Urothelium cell line (cell line): ENCODE results near the gene SEPSECS.

Experiments used
- DNase-seq: peaks from one replicate; pipeline ENCODE4 v3.0.0; 2011; ENCODE audit warnings: low spot score, mixed read lengths
- FAIRE-seq: peaks from 2 replicates; lab custom pipeline; 2011; peaks lifted over from hg19 to GRCh38; lab: Jason Lieb, UNC

The SEPSECS gene

GRCh38 chr4:25111648-25112196 is 48.5 kb downstream of the SEPSECS start:
- DNase-seq: no peak
- FAIRE-seq: no peak

- FAIRE-seq (no peak), DNase-seq (no peak)
These were observed 49.5 kb downstream of the SEPSECS start for GRCh38 chr4:25110527-25111329.

GRCh38 chr4:25109511-25109910 is 50.7 kb downstream of the SEPSECS start:
- no peak for FAIRE-seq
- DNase-seq: no peak

- no peak for FAIRE-seq
- no peak for DNase-seq
These were observed 51.7 kb downstream of the SEPSECS start for GRCh38 chr4:25108556-25108955.

- no peak for DNase-seq
- FAIRE-seq: no peak
These were observed 52.3 kb downstream of the SEPSECS start for GRCh38 chr4:25107827-25108516.

- FAIRE-seq: no peak
- no peak for DNase-seq
These were observed 53.7 kb downstream of the SEPSECS start for GRCh38 chr4:25106363-25107151.

- no peak for FAIRE-seq
These were observed 55.7 kb downstream of the SEPSECS start for GRCh38 chr4:25104591-25104990.

GRCh38 chr4:25103418-25103817 is 56.8 kb downstream of the SEPSECS start:
- FAIRE-seq (no peak), DNase-seq (no peak)

More at GRCh38 chr4:25104591-25104990, 55.7 kb downstream of the SEPSECS start:
- no peak for DNase-seq

GRCh38 chr4:25101836-25102235 is 58.4 kb downstream of the SEPSECS start:
- FAIRE-seq (no peak), DNase-seq (no peak)

- DNase-seq (no peak), FAIRE-seq (no peak)
These were observed 59.5 kb downstream of the SEPSECS start for GRCh38 chr4:25100710-25101109.

GRCh38 chr4:25100021-25100555 is 60.2 kb downstream of the SEPSECS start:
- no peak for DNase-seq
- FAIRE-seq: no peak

- DNase-seq: no peak
- no peak for FAIRE-seq
These were observed 61.0 kb downstream of the SEPSECS start for GRCh38 chr4:25098964-25099891.

- DNase-seq (no peak), FAIRE-seq (no peak)
These were observed 63.2 kb downstream of the SEPSECS start for GRCh38 chr4:25096981-25097443.

- no peak for DNase-seq
These were observed 63.8 kb downstream of the SEPSECS start for GRCh38 chr4:25096251-25096980.

GRCh38 chr4:25095837-25096236 is 64.4 kb downstream of the SEPSECS start:
- FAIRE-seq: no peak
- DNase-seq: no peak

More at GRCh38 chr4:25096251-25096980, 63.8 kb downstream of the SEPSECS start:
- FAIRE-seq: no peak

- DNase-seq: no peak
- no peak for FAIRE-seq
These were observed 68.1 kb downstream of the SEPSECS start for GRCh38 chr4:25092139-25092538.

- DNase-seq (no peak), FAIRE-seq (no peak)
These were observed 69.7 kb downstream of the SEPSECS start for GRCh38 chr4:25090516-25090915.

- no peak for FAIRE-seq
- DNase-seq: no peak
These were observed 71.0 kb downstream of the SEPSECS start for GRCh38 chr4:25089051-25089763.
